Measurements from ENCODE around the gene COX4I2.

Gene COX4I2

GRCh38 chr20:31673435-31673834 lies 35.7 kb downstream of the COX4I2 start:
- TF ChIP-seq ZNF274 (IDR thresholded peaks at IDR 0.05; ENCODE audit: low read depth, low read length), result no peak
- no peak overlapping the region for H3K4me3 ChIP-seq (ENCODE audit: low read length)

- no peak for TF ChIP-seq ZNF274 (IDR thresholded peaks at IDR 0.05; ENCODE audit: low read depth, low read length)
- H3K4me3 ChIP-seq (ENCODE audit: low read length), result no peak overlapping the region
Measured at GRCh38 chr20:31673943-31674463, 36.3 kb downstream of the COX4I2 start.

- H3K4me3 ChIP-seq (ENCODE audit: low read length), result peak overlapping the region; percentile 48; the same call in 1 of the 2 replicates
- TF ChIP-seq ZNF274 (IDR thresholded peaks at IDR 0.05; ENCODE audit: low read depth, low read length), result no peak
Measured at GRCh38 chr20:31674895-31675827, 37.4 kb downstream of the COX4I2 start.

GRCh38 chr20:31675828-31676608 lies 38.3 kb downstream of the COX4I2 start:
- H3K4me3 ChIP-seq (ENCODE audit: low read length), result peak overlapping the region; percentile 48; the same call in 1 of the 2 replicates
- no peak for TF ChIP-seq ZNF274 (IDR thresholded peaks at IDR 0.05; ENCODE audit: low read depth, low read length)

- peak overlapping the region; percentile 48; the same call in 1 of the 2 replicates for H3K4me3 ChIP-seq (ENCODE audit: low read length)
- TF ChIP-seq ZNF274 (IDR thresholded peaks at IDR 0.05; ENCODE audit: low read depth, low read length), result no peak
Measured at GRCh38 chr20:31676609-31676989, 38.9 kb downstream of the COX4I2 start.

- H3K4me3 ChIP-seq (ENCODE audit: low read length), result no peak overlapping the region
- TF ChIP-seq ZNF274 (IDR thresholded peaks at IDR 0.05; ENCODE audit: low read depth, low read length), result no peak
Measured at GRCh38 chr20:31677553-31678260, 40.0 kb downstream of the COX4I2 start.

- no peak for TF ChIP-seq ZNF274 (IDR thresholded peaks at IDR 0.05; ENCODE audit: low read depth, low read length)
- no peak overlapping the region for H3K4me3 ChIP-seq (ENCODE audit: low read length)
Measured at GRCh38 chr20:31678389-31679356, 41.0 kb downstream of the COX4I2 start.

GRCh38 chr20:31679357-31680285 lies 41.9 kb downstream of the COX4I2 start:
- no peak overlapping the region for H3K4me3 ChIP-seq (ENCODE audit: low read length)
- no peak for TF ChIP-seq ZNF274 (IDR thresholded peaks at IDR 0.05; ENCODE audit: low read depth, low read length)

GRCh38 chr20:31680286-31681127 lies 42.8 kb downstream of the COX4I2 start:
- no peak for TF ChIP-seq ZNF274 (IDR thresholded peaks at IDR 0.05; ENCODE audit: low read depth, low read length)
- H3K4me3 ChIP-seq (ENCODE audit: low read length), result no peak overlapping the region

- no peak overlapping the region for H3K4me3 ChIP-seq (ENCODE audit: low read length)
- no peak for TF ChIP-seq ZNF274 (IDR thresholded peaks at IDR 0.05; ENCODE audit: low read depth, low read length)
Measured at GRCh38 chr20:31681128-31681727, 43.5 kb downstream of the COX4I2 start.

GRCh38 chr20:31681769-31682168 lies 44.1 kb downstream of the COX4I2 start:
- TF ChIP-seq ZNF274 (IDR thresholded peaks at IDR 0.05; ENCODE audit: low read depth, low read length), result no peak
- H3K4me3 ChIP-seq (ENCODE audit: low read length), result no peak overlapping the region

All from GM08714 (cell line).